ENCODE measurements around the gene EIF3J. TPM values are rescaled to one million over a fixed set of nuclear protein-coding genes. Genes with fewer than 3 reads are reported as not detected.
A peak's percentile ranks its signal among the peaks of the same experiment; 100 is the strongest.

EIF3J gene
- total and polyA plus RNA-seq, 4 donors = 23.5 to 49.9 (median 39.6) TPM

- no peaks in the 10 kb centered on the region for H3K27me3 ChIP-seq (ENCODE audit: control insufficient read depth in 4 of 4, insufficient read depth in 4 of 4, low read length in 3 of 4)
- no peak overlapping the region for H3K27ac ChIP-seq (ENCODE audit: low read depth in 1 of 2, low read length in 2 of 2)
- TF ChIP-seq SP1 (IDR thresholded peaks at IDR 0.05) (no peak), RXRA (IDR thresholded peaks at IDR 0.05) (no peak), NR2F2 (IDR thresholded peaks at IDR 0.05) (no peak), RAD21 (IDR thresholded peaks at IDR 0.05) (peak; percentile 74 to 83), ZBTB33 (IDR thresholded peaks at IDR 0.05) (no peak), YY1 (IDR thresholded peaks at IDR 0.05) (no peak), TAF1 (conservative IDR thresholded peaks at IDR 0.05) (no peak), CTCF (IDR thresholded peaks at IDR 0.05; ENCODE audit: low read depth, low read length, missing input control) (peak; percentile 52), EGR1 (IDR thresholded peaks at IDR 0.05; ENCODE audit: low read depth in 2 of 2) (no peak)
- peaks cover 11 to 20% (median 14%) of the 10 kb centered on the region in 4 donors for H3K36me3 ChIP-seq (ENCODE audit: control insufficient read depth in 4 of 4, insufficient read depth in 3 of 4, low read depth in 1 of 4, low read length in 3 of 4)
- H3K4me1 ChIP-seq (ENCODE audit: control insufficient read depth in 4 of 4, insufficient read depth in 4 of 4, low read length in 3 of 4) = peaks cover 0 to 2% (median 0%) of the 10 kb centered on the region in 4 donors
- no peak overlapping the region for H3K4me3 ChIP-seq (ENCODE audit: low read depth in 1 of 3, low read length in 3 of 3)
- WGBS = 86% methylated on average over 3 of the region's 3 CpGs
- DNase-seq (ENCODE audit: low spot score) = no peak
- no peak overlapping the region for H3K9ac ChIP-seq (ENCODE audit: low read depth in 1 of 2, low read length in 2 of 2)
- no peaks in the 10 kb centered on the region for H3K9me3 ChIP-seq (ENCODE audit: control insufficient read depth in 4 of 4, low read length in 3 of 4)
Measured at GRCh38 chr15:44501768-44502366, 35.1 kb upstream of the EIF3J start.

- no peaks in the 10 kb centered on the region for H3K4me1 ChIP-seq (ENCODE audit: control insufficient read depth in 4 of 4, insufficient read depth in 4 of 4, low read length in 3 of 4)
- no peak overlapping the region for H3K9ac ChIP-seq (ENCODE audit: low read depth in 1 of 2, low read length in 2 of 2)
- H3K9me3 ChIP-seq (ENCODE audit: control insufficient read depth in 4 of 4, low read length in 3 of 4) = no peaks in the 10 kb centered on the region
- no peak overlapping the region for H3K4me3 ChIP-seq (ENCODE audit: low read depth in 1 of 3, low read length in 3 of 3)
- DNase-seq (ENCODE audit: low spot score) = no peak
- no peak overlapping the region for H3K27ac ChIP-seq (ENCODE audit: low read depth in 1 of 2, low read length in 2 of 2)
- no peak for TF ChIP-seq EGR1 (IDR thresholded peaks at IDR 0.05; ENCODE audit: low read depth in 2 of 2)
- TF ChIP-seq NR2F2 (IDR thresholded peaks at IDR 0.05) = no peak
- no peak for TF ChIP-seq FOXA1 (IDR thresholded peaks at IDR 0.05)
- no peak for TF ChIP-seq REST (IDR thresholded peaks at IDR 0.05)
- TF ChIP-seq HNF4A (conservative IDR thresholded peaks at IDR 0.05) = no peak
- TF ChIP-seq TAF1 (conservative IDR thresholded peaks at IDR 0.05) = no peak
- TF ChIP-seq RXRA (IDR thresholded peaks at IDR 0.05) = no peak
- TF ChIP-seq ATF3 (IDR thresholded peaks at IDR 0.05) = no peak
- TF ChIP-seq RAD21 (IDR thresholded peaks at IDR 0.05) = no peak
- TF ChIP-seq ZBTB33 (IDR thresholded peaks at IDR 0.05) = no peak
- TF ChIP-seq CTCF (IDR thresholded peaks at IDR 0.05; ENCODE audit: low read depth, low read length, missing input control) = no peak
- TF ChIP-seq YY1 (IDR thresholded peaks at IDR 0.05) = no peak
- TF ChIP-seq FOXA2 (IDR thresholded peaks at IDR 0.05) = no peak
- H3K27me3 ChIP-seq (ENCODE audit: control insufficient read depth in 4 of 4, insufficient read depth in 4 of 4, low read length in 3 of 4) = no peaks in the 10 kb centered on the region
- peaks cover 2 to 9% (median 8%) of the 10 kb centered on the region in 4 donors for H3K36me3 ChIP-seq (ENCODE audit: control insufficient read depth in 4 of 4, insufficient read depth in 3 of 4, low read depth in 1 of 4, low read length in 3 of 4)
Measured at GRCh38 chr15:44516436-44516835, 20.5 kb upstream of the EIF3J start.

All from liver (tissue), 9 donors.